IMR-90 (cell line): ENCODE results near the gene SOCS2. TPM values are rescaled to one million over a fixed set of nuclear protein-coding genes. Genes with fewer than 3 reads are reported as not detected.
A peak's percentile ranks its signal among the peaks of the same experiment; 100 is the strongest.

Source experiments
- ATAC-seq: fragments of 200-7000 bp; cut with Tn5 transposase; 2 replicates; pipeline ENCODE4 v1.9.1; 2020; ENCODE audit warnings: low read depth, mild to moderate bottlenecking, moderate library complexity
- BruUV-seq: library from RNA; stranded (reverse); fragments of 400-500 nt; replicated peaks from 2 replicates; lab custom pipeline; 2021; lab: Mats Ljungman, UMichigan
- CTCF ChIA-PET: fragments of 300-600 bp; formaldehyde crosslinking; extraction: SDS; loops from one replicate; lab custom pipeline; 2021; ENCODE audit warnings: antibody characterized with exemption; lab: Yijun Ruan, JAX
- POLR2A ChIA-PET: fragments of 300-600 bp; sonication (Branson Sonifier 250); formaldehyde crosslinking; loops from one replicate; lab custom pipeline; 2022; ENCODE audit warnings: antibody characterized with exemption; ENCODE audit not compliant: unreplicated experiment; lab: Charles Lee
- DNase-seq: peaks from one replicate; pipeline ENCODE4 v3.0.0; 2013
- H2AFZ ChIP-seq: replicated peaks from 2 replicates; pipeline ENCODE3; 2013; ENCODE audit warnings: low read length, mild to moderate bottlenecking; ENCODE audit not compliant: poor library complexity
- H2AK5ac ChIP-seq: 2 replicates; pipeline ENCODE4 v1.6.1; 2013; ENCODE audit warnings: low read depth, low read length, inconsistent platforms
- H2AK9ac ChIP-seq: replicated peaks from 2 replicates; pipeline ENCODE3; 2013; ENCODE audit warnings: mild to moderate bottlenecking, low read depth, low read length, moderate library complexity; ENCODE audit not compliant: poor library complexity
- H2BK120ac ChIP-seq: 2 replicates; pipeline ENCODE4 v1.6.1; 2013; ENCODE audit warnings: low read depth, low read length, inconsistent platforms
- H2BK15ac ChIP-seq: 3 replicates; pipeline ENCODE4 v1.6.1; 2013; ENCODE audit warnings: low read depth, low read length, inconsistent platforms
- H2BK20ac ChIP-seq: 2 replicates; pipeline ENCODE4 v1.6.1; 2013; ENCODE audit warnings: low read depth, mild to moderate bottlenecking, inconsistent platforms, low read length, moderate library complexity
- H2BK5ac ChIP-seq: 2 replicates; pipeline ENCODE4 v1.6.1; 2013; ENCODE audit warnings: mild to moderate bottlenecking, low read depth, low read length, inconsistent platforms; ENCODE audit not compliant: poor library complexity, severe bottlenecking
- H3K14ac ChIP-seq: replicated peaks from 2 replicates; pipeline ENCODE4 v1.6.1; 2013; ENCODE audit warnings: low read depth, low read length, inconsistent platforms
- H3K18ac ChIP-seq: 2 replicates; pipeline ENCODE4 v1.6.1; 2013; ENCODE audit warnings: low read depth, low read length, control low read depth
- H3K23ac ChIP-seq: 2 replicates; pipeline ENCODE4 v1.6.1; 2013; ENCODE audit warnings: low read depth, low read length, inconsistent platforms
- H3K27ac ChIP-seq: 2 replicates; pipeline ENCODE4 v1.5.1; 2013; ENCODE audit warnings: mild to moderate bottlenecking, control low read depth, low read length; ENCODE audit not compliant: insufficient read depth
- H3K27me3 ChIP-seq: 2 replicates; pipeline ENCODE4 v1.6.1; 2013; ENCODE audit warnings: low read length; ENCODE audit not compliant: control insufficient read depth, insufficient read depth
- H3K36me3 ChIP-seq: 2 replicates; pipeline ENCODE4 v1.6.1; 2013; ENCODE audit warnings: low read length, mixed read lengths; ENCODE audit not compliant: control insufficient read depth, insufficient read depth
- H3K4ac ChIP-seq: 2 replicates; pipeline ENCODE4 v1.6.1; 2013; ENCODE audit warnings: low read depth, low read length, inconsistent platforms
- H3K4me1 ChIP-seq: 2 replicates; pipeline ENCODE4 v1.6.1; 2013; ENCODE audit warnings: low read length, mixed read lengths; ENCODE audit not compliant: control insufficient read depth, insufficient read depth
- H3K4me2 ChIP-seq: 2 replicates; pipeline ENCODE4 v1.6.1; 2013; ENCODE audit warnings: low read depth, mild to moderate bottlenecking, control low read depth, low read length, moderate library complexity
- H3K4me3 ChIP-seq: 2 replicates; pipeline ENCODE4 v1.5.1; 2013; ENCODE audit warnings: low read depth, mild to moderate bottlenecking, control low read depth, low read length, moderate library complexity; ENCODE audit not compliant: insufficient read depth
- H3K56ac ChIP-seq: 2 replicates; pipeline ENCODE4 v1.6.1; 2013; ENCODE audit warnings: low read length, inconsistent platforms; ENCODE audit not compliant: insufficient read depth; ENCODE audit errors: extremely low read depth
- H3K79me1 ChIP-seq, 2 experiments: 2 replicates each; pipeline ENCODE4 v1.6.1; 2013; ENCODE audit warnings: low read length in 2 of 2, inconsistent platforms in 1 of 2, low read depth in 1 of 2
- H3K9ac ChIP-seq: 2 replicates; pipeline ENCODE4 v1.6.1; 2013; ENCODE audit warnings: low read depth, low read length, control low read depth
- H3K9me1 ChIP-seq: 2 replicates; pipeline ENCODE4 v1.6.1; 2013; ENCODE audit warnings: low read length, inconsistent platforms; ENCODE audit not compliant: insufficient read depth
- H3K9me3 ChIP-seq: 2 replicates; pipeline ENCODE4 v1.6.1; 2013; ENCODE audit warnings: low read length; ENCODE audit not compliant: control insufficient read depth, insufficient read depth
- H4K20me1 ChIP-seq: 2 replicates; pipeline ENCODE4 v1.6.1; 2013; ENCODE audit warnings: low read length, inconsistent platforms; ENCODE audit not compliant: insufficient read depth
- H4K5ac ChIP-seq: 2 replicates; pipeline ENCODE4 v1.6.1; 2013; ENCODE audit warnings: mild to moderate bottlenecking, low read depth, low read length, control low read depth
- H4K8ac ChIP-seq, 2 experiments: 2 replicates each; pipeline ENCODE4 v1.6.1; 2013; ENCODE audit warnings: low read depth in 2 of 2, low read length in 2 of 2, control low read depth in 1 of 2, inconsistent platforms in 1 of 2
- H4K91ac ChIP-seq: 2 replicates; pipeline ENCODE4 v1.6.1; 2013; ENCODE audit warnings: low read depth, low read length, inconsistent platforms; ENCODE audit not compliant: insufficient read depth
- ELK1 ChIP-seq: fragments of 150-350 bp; IDR thresholded peaks from 2 replicates; pipeline ENCODE4 v1.6.1; 2016; ENCODE audit warnings: low read depth, mild to moderate bottlenecking, low read length, moderate library complexity, borderline replicate concordance
- MAFK ChIP-seq: IDR thresholded peaks from 2 replicates; pipeline ENCODE4 v1.6.1; 2012; ENCODE audit warnings: low read depth, low read length, improper control_type of control experiment
- MAZ ChIP-seq: IDR thresholded peaks from 2 replicates; pipeline ENCODE4 v1.6.1; 2012; ENCODE audit warnings: low read depth, mild to moderate bottlenecking, low read length, improper control_type of control experiment, moderate library complexity, borderline replicate concordance
- NFE2L2 ChIP-seq: fragments of 150-350 bp; IDR thresholded peaks from 2 replicates; pipeline ENCODE4 v1.6.1; 2016; ENCODE audit warnings: low read depth, mild to moderate bottlenecking, low read length
- RAD21 ChIP-seq: IDR thresholded peaks from 2 replicates; pipeline ENCODE4 v1.6.1; 2012; ENCODE audit warnings: low read length, improper control_type of control experiment
- RCOR1 ChIP-seq: IDR thresholded peaks from 2 replicates; pipeline ENCODE4 v1.6.1; 2012; ENCODE audit warnings: mild to moderate bottlenecking, low read length, improper control_type of control experiment; ENCODE audit not compliant: insufficient replicate concordance
- SMC3 ChIP-seq: fragments of 150-350 bp; IDR thresholded peaks from 2 replicates; pipeline ENCODE4 v1.6.1; 2016; ENCODE audit warnings: low read depth, mild to moderate bottlenecking, antibody characterized with exemption, low read length, moderate library complexity
- WGBS, 2 experiments: methylation state at CpG; one replicate each; pipeline versions ENCODE4 v1.1.5 to v1.1.7; 2013; ENCODE audit warnings: missing lambda C conversion rate in 2 of 2; ENCODE audit not compliant: insufficient read length in 1 of 2; ENCODE audit errors: extremely low coverage in 2 of 2; 5-methylcytosine and 5-hydroxymethylcytosine counted together
- dilution Hi-C: fragments of 300-500 bp; cut with HindIII; formaldehyde crosslinking; loops from one replicate; pipeline ENCODE4 v1.14.3; 2018; ENCODE audit warnings: low sequenced_read_pairs; ENCODE audit not compliant: unreplicated experiment
- in situ Hi-C: fragments of 300-500 bp; cut with MboI; formaldehyde crosslinking; loops from 3 replicates; pipeline ENCODE4 v1.14.3; 2019; ENCODE audit warnings: low sequenced_read_pairs, inconsistent platforms, mixed read lengths
- intact Hi-C: fragments of 100-400 bp; cut with micrococcal nuclease; formaldehyde crosslinking; loops from 2 replicates; pipeline ENCODE4 v1.10.0; 2022
- polyA plus RNA-seq, 3 experiments: library from polyadenylated mRNA; depleted of rRNA; stranded (reverse); fragments of >200 nt; gene quantifications; 2 replicates each; pipeline ENCODE4 v1.2.3, GENCODE V29; 2012; ENCODE audit warnings: low replicate concordance in 1 of 3
- total RNA-seq: library from RNA; depleted of rRNA; stranded (reverse); fragments of >200 nt; gene quantifications from 2 replicates; pipeline ENCODE4 v1.2.3, GENCODE V29; 2012

Gene SOCS2
- total and polyA plus RNA-seq, 2 of the 4 experiments (the other 2 are of a cell fraction) = 12.0 to 12.4 TPM

- no peak for TF ChIP-seq NFE2L2
Measured at GRCh38 chr12:93583627-93584392, 11.3 kb downstream of the SOCS2 start (continued).

GRCh38 chr12:93585247-93585646 is 12.8 kb downstream of the SOCS2 start:
- Histone ChIP-seq H4K91ac (no peak overlapping the region), H3K4ac (no peak overlapping the region; the same call in 1 of the 2 replicates), H2AK5ac (no peak overlapping the region), H3K56ac (no peak overlapping the region), H3K18ac (no peak overlapping the region), H2BK120ac (no peak overlapping the region), H3K36me3 (peaks cover 2% of the 10 kb centered on the region; the same call in 1 of the 2 replicates), H3K9ac (no peak overlapping the region), H3K9me1 (peaks cover 4% of the 10 kb centered on the region; the same call in 1 of the 2 replicates), H2AFZ (no peak overlapping the region), H3K4me1 (peaks cover under 1% of the 10 kb centered on the region; the same call in 1 of the 2 replicates), H3K9me3 (no peaks in the 10 kb centered on the region), H3K79me1 (peaks cover 15 to 33% of the 10 kb centered on the region in 2 experiments; a peak in 3 of 4 replicates), H3K27ac (no peak overlapping the region), H4K5ac (no peak overlapping the region), H2AK9ac (no peak overlapping the region), H3K23ac (peak overlapping the region; percentile 37; the same call in 1 of the 2 replicates), H2BK20ac (no peak overlapping the region), H4K20me1 (no peaks in the 10 kb centered on the region), H2BK15ac (no peak overlapping the region), H2BK5ac (no peak overlapping the region), H4K8ac (peak overlapping the region in 1 of 2 experiments; percentile 32; a peak in 1 of 4 replicates), H3K14ac (no peak overlapping the region), H3K27me3 (no peaks in the 10 kb centered on the region), H3K4me2 (no peak overlapping the region), H3K4me3 (no peak overlapping the region)
- ChIA-PET POLR2A (no interaction called here), CTCF (no interaction called here)
- in situ Hi-C loops = no loop called here
- dilution Hi-C loops = no loop called here
- WGBS, 2 experiments = 100% methylated on average over 1 of the region's 2 CpGs; no CpG with 5 or more reads in 1 of the 2 experiments
- no peak for DNase-seq
- intact Hi-C loops = no loop called here
- BruUV-seq = no TSS peak
- TF ChIP-seq ELK1 = no peak
- no peak for TF ChIP-seq MAZ
- TF ChIP-seq SMC3 = no peak
- no peak for TF ChIP-seq RAD21
- TF ChIP-seq MAFK = no peak
- no peak for TF ChIP-seq RCOR1
- no peak for ATAC-seq
